GM23338 (cell line): Measurements from ENCODE around the gene MPRIP. TPM values are rescaled to one million over a fixed set of nuclear protein-coding genes. Genes with fewer than 3 reads are reported as not detected.

Experiments used
- ATAC-seq: fragments of 200-7000 bp; cut with Tn5 transposase; 3 replicates; pipeline ENCODE4 v1.9.1; 2020
- DNase-seq: peaks from one replicate; pipeline ENCODE4 v3.0.0-alpha.2; 2015; ENCODE audit warnings: low spot score
- H2AFZ ChIP-seq: fragments of 200-600 bp; sonication (generic); 2 replicates; pipeline ENCODE4 v1.8.0; 2016; ENCODE audit warnings: antibody characterized with exemption, mild to moderate bottlenecking, moderate library complexity
- H3F3A ChIP-seq: fragments of 200-600 bp; sonication (generic); replicated peaks from 2 replicates; pipeline ENCODE4 v1.8.0; 2017; ENCODE audit warnings: antibody characterized with exemption, mixed run types, low read depth
- H3K27ac ChIP-seq: fragments of 200-600 bp; sonication (generic); 2 replicates; pipeline ENCODE4 v1.6.1; 2016; ENCODE audit warnings: low read depth
- H3K27me3 ChIP-seq: fragments of 200-600 bp; sonication (generic); 2 replicates; pipeline ENCODE4 v1.8.0; 2016; ENCODE audit warnings: mild to moderate bottlenecking, mixed run types, moderate library complexity; ENCODE audit not compliant: insufficient read depth
- H3K36me3 ChIP-seq: fragments of 200-600 bp; sonication (generic); 2 replicates; pipeline ENCODE4 v1.8.0; 2016; ENCODE audit warnings: mild to moderate bottlenecking; ENCODE audit not compliant: insufficient read depth
- H3K4me1 ChIP-seq: fragments of 200-600 bp; sonication (generic); 2 replicates; pipeline ENCODE4 v1.8.0; 2016; ENCODE audit warnings: mild to moderate bottlenecking, moderate library complexity; ENCODE audit not compliant: insufficient read depth
- H3K4me2 ChIP-seq: fragments of 200-600 bp; sonication (generic); 2 replicates; pipeline ENCODE4 v1.7.1; 2017; ENCODE audit warnings: mixed run types
- H3K4me3 ChIP-seq: fragments of 200-600 bp; sonication (generic); 2 replicates; pipeline ENCODE4 v1.6.1; 2016; ENCODE audit warnings: mixed run types
- H3K79me2 ChIP-seq: fragments of 200-600 bp; sonication (generic); replicated peaks from 2 replicates; pipeline ENCODE4 v1.8.0; 2017; ENCODE audit warnings: mild to moderate bottlenecking; ENCODE audit not compliant: insufficient read depth
- H3K9me2 ChIP-seq: fragments of 200-600 bp; sonication (generic); 2 replicates; pipeline ENCODE4 v1.8.0; 2017; ENCODE audit not compliant: insufficient read depth
- H4K20me1 ChIP-seq: fragments of 200-600 bp; sonication (generic); replicated peaks from 2 replicates; pipeline ENCODE4 v1.8.0; 2017; ENCODE audit warnings: mild to moderate bottlenecking; ENCODE audit not compliant: insufficient read depth
- H3K27ac Mint-ChIP-seq: 2 replicates; pipeline ENCODE4 v1.8.0; 2020; ENCODE audit warnings: inconsistent platforms, mild to moderate bottlenecking, moderate library complexity, mixed read lengths
- H3K27me3 Mint-ChIP-seq: 3 replicates; pipeline ENCODE4 v1.8.0; 2022; ENCODE audit warnings: low read depth, mild to moderate bottlenecking, moderate library complexity, mixed read lengths, inconsistent platforms; ENCODE audit not compliant: insufficient read depth, poor library complexity
- H3K36me3 Mint-ChIP-seq: 3 replicates; pipeline ENCODE4 v1.8.0; 2021; ENCODE audit warnings: low read depth, mild to moderate bottlenecking, inconsistent platforms, moderate library complexity, mixed read lengths
- H3K4me1 Mint-ChIP-seq: 3 replicates; pipeline ENCODE4 v1.8.0; 2020; ENCODE audit warnings: mild to moderate bottlenecking, inconsistent platforms, mixed read lengths
- H3K4me3 Mint-ChIP-seq: 3 replicates; pipeline ENCODE4 v1.8.0; 2021; ENCODE audit warnings: moderate library complexity, mild to moderate bottlenecking, inconsistent platforms, mixed read lengths
- H3K9me3 Mint-ChIP-seq: 3 replicates; pipeline ENCODE4 v1.8.0; 2020; ENCODE audit warnings: moderate library complexity, mild to moderate bottlenecking, inconsistent platforms, mixed read lengths
- EZH2 ChIP-seq: fragments of 200-600 bp; sonication (generic); IDR thresholded peaks from one replicate; pipeline ENCODE4 v1.8.0; 2017; ENCODE audit warnings: antibody characterized with exemption, mild to moderate bottlenecking, low read depth; ENCODE audit not compliant: unreplicated experiment
- EZH2phosphoT487 ChIP-seq: fragments of 200-600 bp; sonication (generic); IDR thresholded peaks from one replicate; pipeline ENCODE4 v1.8.1; 2018; ENCODE audit warnings: antibody characterized with exemption; ENCODE audit not compliant: unreplicated experiment
- JUNB ChIP-seq: IDR thresholded peaks from one replicate; pipeline ENCODE4 v1.6.1; 2016; ENCODE audit warnings: antibody characterized with exemption; ENCODE audit not compliant: unreplicated experiment
- NANOG ChIP-seq: IDR thresholded peaks from 2 replicates; pipeline ENCODE4 v1.6.1; 2016; ENCODE audit warnings: antibody characterized with exemption, borderline replicate concordance
- POLR2AphosphoS5 ChIP-seq: IDR thresholded peaks from 2 replicates; pipeline ENCODE4 v1.6.1; 2016; ENCODE audit warnings: antibody characterized with exemption, low read depth
- STAT1 ChIP-seq: IDR thresholded peaks from one replicate; pipeline ENCODE4 v1.6.1; 2016; ENCODE audit warnings: antibody characterized with exemption; ENCODE audit not compliant: unreplicated experiment
- ZNF114 ChIP-seq: fragments of 250-450 bp; sonication (Bioruptor Pico); IDR thresholded peaks from 2 replicates; pipeline ENCODE4 v1.5.0; 2020; ENCODE audit warnings: mild to moderate bottlenecking, moderate library complexity
- ZNF331 ChIP-seq: fragments of 250-450 bp; sonication (Bioruptor Pico); IDR thresholded peaks from 2 replicates; pipeline ENCODE4 v1.5.0; 2020; ENCODE audit warnings: low read depth, mild to moderate bottlenecking, moderate library complexity
- polyA plus RNA-seq: library from polyadenylated mRNA; unstranded; fragments of >200 nt; fragmentation: Nextera tagmentation; extraction: Ambion mirVana; gene quantifications from 2 replicates; pipeline ENCODE4 v1.2.1, GENCODE V29; 2016
- total RNA-seq: library from RNA; depleted of rRNA; stranded (reverse); fragments of >200 nt; shearing (Covaris generic); gene quantifications from 2 replicates; pipeline ENCODE4 v1.2.3, GENCODE V29; 2014
- TF ChIP-seq, protein P1 (sequence below), 2 experiments: fragments of 200-600 bp in 1 of 2; sonication (generic) in 1 of 2; conservative IDR thresholded peaks; 2 replicates each; pipeline versions ENCODE4 v1.5.1 to v1.6.1; 2016 to 2017; ENCODE audit warnings: antibody characterized with exemption in 2 of 2, low read depth in 2 of 2, mild to moderate bottlenecking in 2 of 2, moderate library complexity in 1 of 2
- TF ChIP-seq, protein P2 (sequence below): IDR thresholded peaks from one replicate; pipeline ENCODE4 v1.6.1; 2018; ENCODE audit warnings: antibody characterized with exemption; ENCODE audit not compliant: unreplicated experiment
- TF ChIP-seq, protein P3 (sequence below): fragments of 250-450 bp; sonication (Bioruptor Pico); IDR thresholded peaks from 2 replicates; pipeline ENCODE4 v1.5.0; 2020; ENCODE audit warnings: mild to moderate bottlenecking, moderate library complexity
- TF ChIP-seq, protein P4 (sequence below): IDR thresholded peaks from 2 replicates; pipeline ENCODE4 v1.6.1; 2016; ENCODE audit warnings: antibody characterized with exemption

The MPRIP gene
- total and polyA plus RNA-seq, 2 experiments from 2014 or later, result 39.3 to 113 TPM

DNA sequence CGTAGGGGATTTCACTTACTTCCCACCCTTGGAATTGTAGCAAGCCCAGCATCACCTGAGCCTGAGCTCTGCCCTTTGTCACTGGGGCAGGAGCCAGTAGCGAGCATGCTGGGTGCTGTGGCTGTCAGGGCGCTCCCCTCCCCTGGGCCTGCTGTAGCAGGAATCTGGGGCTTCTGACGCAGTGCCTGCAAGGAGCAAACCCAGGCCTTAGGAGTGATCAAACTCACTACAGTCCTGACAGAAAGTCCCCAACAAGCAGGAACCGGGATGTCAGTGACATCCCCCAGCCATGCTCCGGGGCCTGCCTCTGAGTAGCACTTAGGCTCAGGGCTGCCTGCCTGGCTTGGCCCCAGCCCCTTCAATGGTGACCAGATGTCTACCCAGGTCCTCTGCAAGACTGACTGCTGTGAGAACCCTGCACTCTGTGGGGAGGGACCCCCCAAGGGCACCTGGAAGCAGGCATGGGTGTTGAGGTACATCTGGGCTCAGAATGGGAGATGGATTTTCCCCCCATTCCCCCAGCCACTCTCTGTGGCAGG is 140.4 kb downstream of the MPRIP start:
- H3K4me1 ChIP-seq, result no peaks in the 10 kb centered on the region
- Mint-ChIP-seq H3K36me3 (peaks cover 25% of the 10 kb centered on the region), H3K4me3 (no peak overlapping the region), H3K27ac (no peak overlapping the region), H3K9me3 (no peaks in the 10 kb centered on the region), H3K27me3 (peaks cover 5% of the 10 kb centered on the region), H3K4me1 (peaks cover 21% of the 10 kb centered on the region)
- no peaks in the 10 kb centered on the region for H3F3A ChIP-seq
- H3K36me3 ChIP-seq, result no peaks in the 10 kb centered on the region; the same call in 1 of the 2 replicates
- H3K79me2 ChIP-seq, result no peaks in the 10 kb centered on the region
- H3K4me3 ChIP-seq, result no peak overlapping the region
- H3K27me3 ChIP-seq, result no peaks in the 10 kb centered on the region
- no peak overlapping the region for H3K27ac ChIP-seq
- H2AFZ ChIP-seq, result no peak overlapping the region
- ATAC-seq (no peak), DNase-seq (no peak)
- TF ChIP-seq ZNF331 (CRISPR knock-in tag), result no peak
- TF ChIP-seq, protein P1, sequence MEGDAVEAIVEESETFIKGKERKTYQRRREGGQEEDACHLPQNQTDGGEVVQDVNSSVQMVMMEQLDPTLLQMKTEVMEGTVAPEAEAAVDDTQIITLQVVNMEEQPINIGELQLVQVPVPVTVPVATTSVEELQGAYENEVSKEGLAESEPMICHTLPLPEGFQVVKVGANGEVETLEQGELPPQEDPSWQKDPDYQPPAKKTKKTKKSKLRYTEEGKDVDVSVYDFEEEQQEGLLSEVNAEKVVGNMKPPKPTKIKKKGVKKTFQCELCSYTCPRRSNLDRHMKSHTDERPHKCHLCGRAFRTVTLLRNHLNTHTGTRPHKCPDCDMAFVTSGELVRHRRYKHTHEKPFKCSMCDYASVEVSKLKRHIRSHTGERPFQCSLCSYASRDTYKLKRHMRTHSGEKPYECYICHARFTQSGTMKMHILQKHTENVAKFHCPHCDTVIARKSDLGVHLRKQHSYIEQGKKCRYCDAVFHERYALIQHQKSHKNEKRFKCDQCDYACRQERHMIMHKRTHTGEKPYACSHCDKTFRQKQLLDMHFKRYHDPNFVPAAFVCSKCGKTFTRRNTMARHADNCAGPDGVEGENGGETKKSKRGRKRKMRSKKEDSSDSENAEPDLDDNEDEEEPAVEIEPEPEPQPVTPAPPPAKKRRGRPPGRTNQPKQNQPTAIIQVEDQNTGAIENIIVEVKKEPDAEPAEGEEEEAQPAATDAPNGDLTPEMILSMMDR (conservative IDR thresholded peaks at IDR 0.05; ENCODE audit: low read depth in 2 of 2), result no peak
- TF ChIP-seq EZH2, result no peak
- no peak for TF ChIP-seq JUNB
- TF ChIP-seq EZH2phosphoT487, result no peak
- no peak for TF ChIP-seq NANOG
- TF ChIP-seq, protein P2, sequence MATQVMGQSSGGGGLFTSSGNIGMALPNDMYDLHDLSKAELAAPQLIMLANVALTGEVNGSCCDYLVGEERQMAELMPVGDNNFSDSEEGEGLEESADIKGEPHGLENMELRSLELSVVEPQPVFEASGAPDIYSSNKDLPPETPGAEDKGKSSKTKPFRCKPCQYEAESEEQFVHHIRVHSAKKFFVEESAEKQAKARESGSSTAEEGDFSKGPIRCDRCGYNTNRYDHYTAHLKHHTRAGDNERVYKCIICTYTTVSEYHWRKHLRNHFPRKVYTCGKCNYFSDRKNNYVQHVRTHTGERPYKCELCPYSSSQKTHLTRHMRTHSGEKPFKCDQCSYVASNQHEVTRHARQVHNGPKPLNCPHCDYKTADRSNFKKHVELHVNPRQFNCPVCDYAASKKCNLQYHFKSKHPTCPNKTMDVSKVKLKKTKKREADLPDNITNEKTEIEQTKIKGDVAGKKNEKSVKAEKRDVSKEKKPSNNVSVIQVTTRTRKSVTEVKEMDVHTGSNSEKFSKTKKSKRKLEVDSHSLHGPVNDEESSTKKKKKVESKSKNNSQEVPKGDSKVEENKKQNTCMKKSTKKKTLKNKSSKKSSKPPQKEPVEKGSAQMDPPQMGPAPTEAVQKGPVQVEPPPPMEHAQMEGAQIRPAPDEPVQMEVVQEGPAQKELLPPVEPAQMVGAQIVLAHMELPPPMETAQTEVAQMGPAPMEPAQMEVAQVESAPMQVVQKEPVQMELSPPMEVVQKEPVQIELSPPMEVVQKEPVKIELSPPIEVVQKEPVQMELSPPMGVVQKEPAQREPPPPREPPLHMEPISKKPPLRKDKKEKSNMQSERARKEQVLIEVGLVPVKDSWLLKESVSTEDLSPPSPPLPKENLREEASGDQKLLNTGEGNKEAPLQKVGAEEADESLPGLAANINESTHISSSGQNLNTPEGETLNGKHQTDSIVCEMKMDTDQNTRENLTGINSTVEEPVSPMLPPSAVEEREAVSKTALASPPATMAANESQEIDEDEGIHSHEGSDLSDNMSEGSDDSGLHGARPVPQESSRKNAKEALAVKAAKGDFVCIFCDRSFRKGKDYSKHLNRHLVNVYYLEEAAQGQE, result no peak
- TF ChIP-seq, protein P3, sequence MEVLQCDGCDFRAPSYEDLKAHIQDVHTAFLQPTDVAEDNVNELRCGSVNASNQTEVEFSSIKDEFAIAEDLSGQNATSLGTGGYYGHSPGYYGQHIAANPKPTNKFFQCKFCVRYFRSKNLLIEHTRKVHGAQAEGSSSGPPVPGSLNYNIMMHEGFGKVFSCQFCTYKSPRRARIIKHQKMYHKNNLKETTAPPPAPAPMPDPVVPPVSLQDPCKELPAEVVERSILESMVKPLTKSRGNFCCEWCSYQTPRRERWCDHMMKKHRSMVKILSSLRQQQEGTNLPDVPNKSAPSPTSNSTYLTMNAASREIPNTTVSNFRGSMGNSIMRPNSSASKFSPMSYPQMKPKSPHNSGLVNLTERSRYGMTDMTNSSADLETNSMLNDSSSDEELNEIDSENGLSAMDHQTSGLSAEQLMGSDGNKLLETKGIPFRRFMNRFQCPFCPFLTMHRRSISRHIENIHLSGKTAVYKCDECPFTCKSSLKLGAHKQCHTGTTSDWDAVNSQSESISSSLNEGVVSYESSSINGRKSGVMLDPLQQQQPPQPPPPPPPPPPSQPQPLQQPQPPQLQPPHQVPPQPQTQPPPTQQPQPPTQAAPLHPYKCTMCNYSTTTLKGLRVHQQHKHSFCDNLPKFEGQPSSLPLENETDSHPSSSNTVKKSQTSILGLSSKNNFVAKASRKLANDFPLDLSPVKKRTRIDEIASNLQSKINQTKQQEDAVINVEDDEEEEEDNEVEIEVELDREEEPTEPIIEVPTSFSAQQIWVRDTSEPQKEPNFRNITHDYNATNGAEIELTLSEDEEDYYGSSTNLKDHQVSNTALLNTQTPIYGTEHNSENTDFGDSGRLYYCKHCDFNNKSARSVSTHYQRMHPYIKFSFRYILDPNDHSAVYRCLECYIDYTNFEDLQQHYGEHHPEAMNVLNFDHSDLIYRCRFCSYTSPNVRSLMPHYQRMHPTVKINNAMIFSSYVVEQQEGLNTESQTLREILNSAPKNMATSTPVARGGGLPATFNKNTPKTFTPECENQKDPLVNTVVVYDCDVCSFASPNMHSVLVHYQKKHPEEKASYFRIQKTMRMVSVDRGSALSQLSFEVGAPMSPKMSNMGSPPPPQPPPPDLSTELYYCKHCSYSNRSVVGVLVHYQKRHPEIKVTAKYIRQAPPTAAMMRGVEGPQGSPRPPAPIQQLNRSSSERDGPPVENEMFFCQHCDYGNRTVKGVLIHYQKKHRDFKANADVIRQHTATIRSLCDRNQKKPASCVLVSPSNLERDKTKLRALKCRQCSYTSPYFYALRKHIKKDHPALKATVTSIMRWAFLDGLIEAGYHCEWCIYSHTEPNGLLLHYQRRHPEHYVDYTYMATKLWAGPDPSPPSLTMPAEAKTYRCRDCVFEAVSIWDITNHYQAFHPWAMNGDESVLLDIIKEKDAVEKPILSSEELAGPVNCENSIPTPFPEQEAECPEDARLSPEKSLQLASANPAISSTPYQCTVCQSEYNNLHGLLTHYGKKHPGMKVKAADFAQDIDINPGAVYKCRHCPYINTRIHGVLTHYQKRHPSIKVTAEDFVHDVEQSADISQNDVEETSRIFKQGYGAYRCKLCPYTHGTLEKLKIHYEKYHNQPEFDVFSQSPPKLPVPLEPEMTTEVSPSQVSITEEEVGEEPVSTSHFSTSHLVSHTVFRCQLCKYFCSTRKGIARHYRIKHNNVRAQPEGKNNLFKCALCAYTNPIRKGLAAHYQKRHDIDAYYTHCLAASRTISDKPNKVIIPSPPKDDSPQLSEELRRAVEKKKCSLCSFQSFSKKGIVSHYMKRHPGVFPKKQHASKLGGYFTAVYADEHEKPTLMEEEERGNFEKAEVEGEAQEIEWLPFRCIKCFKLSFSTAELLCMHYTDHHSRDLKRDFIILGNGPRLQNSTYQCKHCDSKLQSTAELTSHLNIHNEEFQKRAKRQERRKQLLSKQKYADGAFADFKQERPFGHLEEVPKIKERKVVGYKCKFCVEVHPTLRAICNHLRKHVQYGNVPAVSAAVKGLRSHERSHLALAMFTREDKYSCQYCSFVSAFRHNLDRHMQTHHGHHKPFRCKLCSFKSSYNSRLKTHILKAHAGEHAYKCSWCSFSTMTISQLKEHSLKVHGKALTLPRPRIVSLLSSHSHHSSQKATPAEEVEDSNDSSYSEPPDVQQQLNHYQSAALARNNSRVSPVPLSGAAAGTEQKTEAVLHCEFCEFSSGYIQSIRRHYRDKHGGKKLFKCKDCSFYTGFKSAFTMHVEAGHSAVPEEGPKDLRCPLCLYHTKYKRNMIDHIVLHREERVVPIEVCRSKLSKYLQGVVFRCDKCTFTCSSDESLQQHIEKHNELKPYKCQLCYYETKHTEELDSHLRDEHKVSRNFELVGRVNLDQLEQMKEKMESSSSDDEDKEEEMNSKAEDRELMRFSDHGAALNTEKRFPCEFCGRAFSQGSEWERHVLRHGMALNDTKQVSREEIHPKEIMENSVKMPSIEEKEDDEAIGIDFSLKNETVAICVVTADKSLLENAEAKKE, result no peak
- TF ChIP-seq, protein P4, sequence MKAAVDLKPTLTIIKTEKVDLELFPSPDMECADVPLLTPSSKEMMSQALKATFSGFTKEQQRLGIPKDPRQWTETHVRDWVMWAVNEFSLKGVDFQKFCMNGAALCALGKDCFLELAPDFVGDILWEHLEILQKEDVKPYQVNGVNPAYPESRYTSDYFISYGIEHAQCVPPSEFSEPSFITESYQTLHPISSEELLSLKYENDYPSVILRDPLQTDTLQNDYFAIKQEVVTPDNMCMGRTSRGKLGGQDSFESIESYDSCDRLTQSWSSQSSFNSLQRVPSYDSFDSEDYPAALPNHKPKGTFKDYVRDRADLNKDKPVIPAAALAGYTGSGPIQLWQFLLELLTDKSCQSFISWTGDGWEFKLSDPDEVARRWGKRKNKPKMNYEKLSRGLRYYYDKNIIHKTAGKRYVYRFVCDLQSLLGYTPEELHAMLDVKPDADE, result no peak
- no peak for TF ChIP-seq STAT1
- TF ChIP-seq ZNF114 (CRISPR knock-in tag), result no peak
- TF ChIP-seq POLR2AphosphoS5, result no peak
- no peak overlapping the region for H3K4me2 ChIP-seq
- no peaks in the 10 kb centered on the region for H3K9me2 ChIP-seq
- no peaks in the 10 kb centered on the region; the same call in 1 of the 2 replicates for H4K20me1 ChIP-seq
